GDM1 (cell line): ENCODE data around the gene PRUNE1.

Experiments
- DNase-seq: peaks from one replicate; lab custom pipeline; 2025; lab: John Stamatoyannopoulos, UW

The PRUNE1 gene

DNA sequence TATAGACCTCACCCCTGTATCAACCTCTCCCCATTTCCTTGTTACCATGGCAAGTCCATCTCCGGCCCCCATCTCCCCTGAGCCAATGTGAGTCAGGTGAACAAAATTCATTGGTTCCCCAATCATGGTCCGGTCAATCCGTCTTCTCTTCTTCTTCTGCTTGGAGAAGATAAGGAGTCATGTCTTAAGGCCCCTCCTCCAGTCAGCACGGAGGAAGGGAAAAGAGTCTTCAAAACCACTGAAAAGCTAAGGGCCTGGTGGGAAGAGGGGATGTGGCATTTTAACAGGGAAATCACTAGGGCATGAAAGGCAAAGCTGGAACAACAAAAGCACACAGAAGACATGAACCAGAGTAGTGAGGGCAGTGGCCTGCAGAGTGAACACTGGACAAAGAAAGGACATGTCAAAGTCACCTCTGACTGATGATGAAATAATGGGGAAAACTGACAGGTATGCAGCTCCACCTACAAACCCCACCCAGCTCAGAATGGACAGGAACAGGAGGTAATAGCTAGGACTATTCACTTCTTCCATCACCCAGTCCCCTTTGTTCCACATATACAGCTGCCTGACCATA, 46.8 kb downstream of the PRUNE1 start:
- no peak for DNase-seq

DNA sequence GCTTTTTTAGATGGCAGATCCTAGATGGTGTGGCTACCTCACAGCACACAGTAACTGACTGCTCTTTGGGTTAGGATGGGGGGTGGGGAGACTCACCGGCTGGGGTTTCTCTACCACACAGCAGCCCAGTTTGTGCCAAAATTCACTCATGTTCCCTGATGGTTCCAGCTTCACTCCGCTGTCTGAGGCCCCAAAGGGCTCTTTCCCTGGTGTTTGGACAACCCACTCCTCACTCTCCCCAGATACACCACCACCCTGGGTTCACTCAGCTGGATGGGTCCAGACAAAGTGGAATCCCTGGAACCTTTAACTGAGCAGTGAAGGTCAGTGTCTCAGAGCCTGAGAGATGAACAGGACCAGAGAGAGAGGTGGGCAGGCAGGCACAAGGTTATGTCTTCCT, 47.3 kb downstream of the PRUNE1 start:
- no peak for DNase-seq

GRCh38 chr1:151056149-151056548, 47.9 kb downstream of the PRUNE1 start:
- no peak for DNase-seq

DNA sequence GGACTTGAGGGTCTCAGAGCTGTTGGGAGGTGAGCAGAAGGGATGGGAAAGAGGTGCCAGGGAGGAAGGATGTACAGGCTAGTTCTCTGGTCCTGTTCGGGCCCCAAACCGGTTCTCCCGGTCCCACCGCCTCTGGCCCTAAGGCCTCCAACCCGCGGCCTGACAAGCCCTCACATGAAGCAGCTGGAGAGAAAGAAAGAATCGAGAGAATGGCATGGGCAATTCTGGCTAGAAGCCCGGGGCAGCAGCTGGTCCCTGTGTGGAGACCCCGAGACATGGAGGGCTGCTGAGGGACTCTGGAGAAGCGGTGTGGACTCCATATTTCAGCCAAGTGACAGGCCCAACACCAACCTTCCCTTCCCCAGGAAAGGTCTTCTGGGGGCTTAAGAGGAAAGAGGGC, 50.4 kb downstream of the PRUNE1 start:
- DNase-seq: no peak

GRCh38 chr1:151059109-151060006, 51.1 kb downstream of the PRUNE1 start, which contains the start of gene CDC42SE1:
Gene CDC42SE1, minus strand, starts transcription at chr1:151059622. Its CDS starts 3,892 bp downstream, at chr1:151055730.
- DNase-seq: peak; percentile 85

GRCh38 chr1:151060007-151060656, 51.9 kb downstream of the PRUNE1 start, which contains the start of gene MLLT11:
Gene MLLT11, plus strand, starts transcription at chr1:151060397. Its CDS starts 6,828 bp downstream, at chr1:151067225.
- peak; percentile 27 for DNase-seq

DNA sequence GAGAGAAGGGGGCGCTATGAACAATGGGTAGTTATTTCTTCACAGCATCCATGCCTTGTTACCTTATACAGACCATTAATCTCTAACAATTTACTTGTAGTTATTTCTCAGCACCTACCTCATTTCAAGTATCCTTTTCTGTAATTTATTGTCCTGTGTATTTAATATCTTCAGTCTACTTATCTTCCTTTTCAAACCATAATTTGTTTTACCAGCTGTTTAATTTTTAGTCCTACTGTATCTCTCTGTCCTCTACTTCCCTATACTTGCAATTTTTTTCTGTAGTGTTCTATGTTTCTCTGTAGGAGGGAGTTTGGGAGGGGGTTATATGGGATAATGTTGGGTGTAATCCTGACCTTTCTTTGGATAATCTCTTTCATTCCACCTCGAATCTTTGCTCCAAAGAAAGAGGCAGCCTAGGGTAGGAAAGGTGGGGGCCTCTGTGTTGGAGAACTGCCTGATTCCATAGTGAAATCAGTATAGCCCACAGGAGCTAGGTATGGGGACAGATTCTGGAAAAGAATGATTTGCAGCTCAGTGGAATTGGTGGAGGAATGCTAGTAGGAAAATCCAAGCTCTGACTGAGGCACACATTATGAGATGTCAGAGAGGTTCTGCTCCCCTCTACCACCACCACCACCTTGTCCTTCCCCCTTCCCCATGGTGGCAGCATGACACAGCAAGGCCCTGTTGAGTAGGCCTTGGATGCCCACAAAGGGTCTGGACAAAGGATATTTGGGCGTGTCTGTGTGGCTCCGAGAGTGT, 52.6 kb downstream of the PRUNE1 start:
- DNase-seq: no peak

GRCh38 chr1:151061704-151062103, 53.5 kb downstream of the PRUNE1 start:
- no peak for DNase-seq

DNA sequence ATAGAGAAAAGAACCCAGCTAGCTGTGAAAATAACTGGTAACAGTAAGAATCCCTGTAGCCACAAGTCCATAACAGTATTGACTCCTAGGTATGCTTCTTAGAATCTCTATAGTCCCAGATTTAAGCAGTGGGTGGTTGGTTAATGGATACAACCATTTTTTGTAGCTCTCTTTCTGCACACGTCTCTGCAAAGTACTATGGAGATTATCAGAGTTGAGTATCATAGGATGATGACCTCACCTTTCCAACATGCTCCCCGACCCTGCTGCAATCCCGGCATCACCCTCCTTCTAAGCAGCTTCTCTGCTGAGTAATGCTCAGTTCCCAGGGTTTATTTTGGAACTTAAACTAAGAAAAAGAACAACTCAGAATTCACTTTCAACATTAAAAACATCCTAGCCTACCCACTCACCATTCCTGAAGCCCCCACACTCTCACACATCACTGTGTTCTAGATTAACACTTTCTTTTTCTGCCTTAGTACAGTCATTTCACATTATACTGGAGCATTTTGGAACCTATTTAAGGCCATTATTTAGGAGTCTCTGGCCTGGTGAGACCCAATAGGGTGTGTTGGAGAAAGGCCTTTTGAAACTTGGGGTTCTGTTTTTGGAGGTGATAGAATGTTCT, 54.6 kb downstream of the PRUNE1 start:
- no peak for DNase-seq

DNA sequence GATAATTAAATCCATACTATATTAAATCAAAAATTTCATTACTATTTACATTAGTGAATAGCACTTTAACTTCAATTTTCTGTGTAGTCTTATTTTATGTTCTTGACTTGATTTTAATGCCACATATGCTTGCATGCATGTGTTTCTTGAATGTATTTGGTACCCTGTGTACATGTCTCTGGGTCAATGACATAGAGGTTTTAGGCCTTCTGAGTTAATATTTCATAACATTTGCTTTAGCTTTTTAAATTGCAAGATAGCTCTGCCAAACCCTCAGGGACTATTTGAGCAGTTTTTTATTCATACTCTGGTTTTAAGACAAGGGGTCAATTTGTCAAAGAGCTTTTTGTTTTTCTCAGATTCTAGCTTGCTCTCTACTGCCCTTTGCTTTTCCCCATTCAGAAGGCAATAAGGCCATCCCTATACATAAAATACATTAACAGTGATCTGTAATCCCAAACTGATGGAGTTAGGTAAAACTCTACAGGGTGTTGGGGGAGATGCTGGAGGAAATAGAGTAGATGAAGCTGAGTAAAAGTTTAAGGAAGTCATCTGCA, 56.9 kb downstream of the PRUNE1 start:
- no peak for DNase-seq

- no peak for DNase-seq
These were observed 58.9 kb downstream of the PRUNE1 start for GRCh38 chr1:151067185-151067584.

DNA sequence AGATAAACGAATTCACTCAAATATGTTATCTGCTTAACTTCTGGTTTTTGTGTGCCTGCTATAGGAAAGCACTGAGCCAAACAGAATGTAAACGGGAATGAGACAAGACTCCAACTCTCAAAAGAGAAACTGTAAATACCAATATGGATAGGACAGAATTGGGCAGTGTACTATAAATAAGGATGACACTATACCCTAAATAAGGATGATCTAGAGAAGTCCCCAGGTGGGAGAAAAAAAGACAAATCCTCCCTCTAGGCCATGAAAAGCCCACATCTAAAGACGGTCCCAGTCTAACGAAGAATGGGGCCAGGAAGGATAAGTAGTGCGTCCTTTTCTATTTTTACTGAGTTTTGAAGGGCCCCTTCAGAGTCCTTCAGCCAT, 60.8 kb downstream of the PRUNE1 start:
- no peak for DNase-seq

DNA sequence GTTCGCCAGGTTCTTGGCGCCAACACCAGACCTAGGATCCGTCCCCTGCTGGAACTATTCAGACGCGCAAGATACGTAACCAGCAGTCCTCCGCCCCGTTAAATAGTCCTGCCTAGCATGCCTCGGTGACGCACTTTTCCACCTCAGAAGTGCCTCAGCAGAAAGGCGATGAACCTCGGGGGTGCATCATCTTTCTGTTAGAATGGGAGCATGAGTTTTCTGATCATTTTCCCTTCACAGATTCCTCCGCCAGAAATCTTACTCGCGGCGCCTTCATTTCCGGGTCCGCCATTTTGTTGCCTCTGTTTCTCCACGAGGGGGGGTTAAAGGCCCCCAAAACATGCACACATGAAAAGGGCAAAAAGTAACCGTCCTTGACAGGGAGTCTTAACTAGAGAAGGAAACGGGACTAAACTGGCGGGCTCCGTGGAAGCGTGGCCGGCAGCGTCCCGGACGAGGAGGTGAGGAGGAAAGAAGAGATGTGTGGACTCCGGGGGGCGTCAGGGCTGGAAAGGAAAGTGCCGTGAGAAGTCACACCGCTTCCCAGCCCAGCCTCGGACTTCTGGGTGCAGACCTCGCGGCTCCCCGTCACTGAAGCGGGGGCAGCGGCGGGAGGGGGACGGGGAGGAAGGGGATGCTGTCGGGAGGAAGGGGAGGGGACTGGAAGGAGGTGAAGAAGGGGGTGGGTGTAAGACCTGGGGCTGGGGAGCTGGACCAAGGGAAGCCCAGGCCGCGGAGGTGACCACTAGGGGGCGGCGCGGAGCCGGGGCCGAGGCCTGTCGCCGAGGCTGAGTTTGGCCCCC, 62.4 kb downstream of the PRUNE1 start, which contains the start of gene GABPB2:
TSS of gene GABPB2 (plus strand) at position 288 of the 803 bp plus-strand sequence. CDS start 17,429 bp downstream, outside the sequence.
- DNase-seq: peak; percentile 90

DNA sequence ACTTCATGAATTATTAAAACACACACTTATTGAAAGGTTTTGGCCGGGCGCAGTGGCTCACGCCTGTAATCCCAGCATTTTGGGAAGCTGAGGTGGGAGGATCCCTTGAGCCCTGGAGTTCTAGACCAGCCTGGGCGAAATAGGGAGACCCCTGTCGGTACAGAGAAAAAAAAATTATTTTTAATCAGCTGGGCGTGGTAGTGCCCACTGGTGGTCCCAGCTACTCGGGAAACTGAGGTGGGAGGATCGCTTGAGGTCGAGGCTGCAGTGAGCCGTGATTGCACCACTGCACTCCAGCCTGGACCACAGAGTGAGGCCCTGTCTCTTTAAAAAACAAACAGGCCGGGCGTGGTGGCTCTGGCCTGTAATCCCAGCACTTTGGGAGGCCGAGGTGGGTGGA, 64.0 kb downstream of the PRUNE1 start:
- no peak for DNase-seq
